NCI-H774 (cell line): ENCODE measurements around the gene CLSTN2.

Experiments used
- DNase-seq: peaks from one replicate; lab custom pipeline; 2025; lab: John Stamatoyannopoulos, UW

The CLSTN2 gene

GRCh38 chr3:139944256-139944910 lies 9.4 kb downstream of the CLSTN2 start:
- no peak for DNase-seq

- DNase-seq, result no peak
Measured at GRCh38 chr3:139945386-139945785, 10.4 kb downstream of the CLSTN2 start.

GRCh38 chr3:139945942-139946341 lies 11.0 kb downstream of the CLSTN2 start:
- DNase-seq, result no peak

- DNase-seq, result no peak
Measured at GRCh38 chr3:139948467-139948866, 13.5 kb downstream of the CLSTN2 start.

- no peak for DNase-seq
Measured at GRCh38 chr3:139948898-139949297, 13.9 kb downstream of the CLSTN2 start.

- no peak for DNase-seq
Measured at GRCh38 chr3:139953131-139953910, 18.3 kb downstream of the CLSTN2 start.

- DNase-seq, result no peak
Measured at GRCh38 chr3:139954146-139954860, 19.3 kb downstream of the CLSTN2 start.

GRCh38 chr3:139957844-139958243 lies 22.9 kb downstream of the CLSTN2 start:
- no peak for DNase-seq

GRCh38 chr3:139969386-139969785 lies 34.4 kb downstream of the CLSTN2 start:
- no peak for DNase-seq

- no peak for DNase-seq
Measured at GRCh38 chr3:139970526-139970925, 35.5 kb downstream of the CLSTN2 start.

GRCh38 chr3:139974809-139975425 lies 39.9 kb downstream of the CLSTN2 start:
- no peak for DNase-seq

- DNase-seq, result peak; percentile 3
Measured at GRCh38 chr3:139975594-139976365, 40.8 kb downstream of the CLSTN2 start.

- DNase-seq, result no peak
Measured at GRCh38 chr3:139978966-139979365, 44.0 kb downstream of the CLSTN2 start.

GRCh38 chr3:139979991-139980390 lies 45.0 kb downstream of the CLSTN2 start:
- DNase-seq, result no peak

GRCh38 chr3:139982404-139982803 lies 47.4 kb downstream of the CLSTN2 start:
- DNase-seq, result no peak

- no peak for DNase-seq
Measured at GRCh38 chr3:139985576-139985975, 50.6 kb downstream of the CLSTN2 start.

- no peak for DNase-seq
Measured at GRCh38 chr3:139987908-139988307, 52.9 kb downstream of the CLSTN2 start.

- DNase-seq, result no peak
Measured at GRCh38 chr3:139988472-139989156, 53.6 kb downstream of the CLSTN2 start.

GRCh38 chr3:139994891-139995290 lies 59.9 kb downstream of the CLSTN2 start:
- DNase-seq, result no peak

- no peak for DNase-seq
Measured at GRCh38 chr3:140004271-140004670, 69.3 kb downstream of the CLSTN2 start.

- no peak for DNase-seq
Measured at GRCh38 chr3:140006331-140006730, 71.3 kb downstream of the CLSTN2 start.
